Liver (tissue), 3 donors: Measurements from ENCODE around the gene MAPK8IP3.

Experiments
- ATF3 ChIP-seq: IDR thresholded peaks from 2 replicates; pipeline ENCODE4 v1.6.1; 2016; ENCODE audit warnings: antibody characterized with exemption
- GABPA ChIP-seq, 2 donors: IDR thresholded peaks in 1 of 2; conservative IDR thresholded peaks in 1 of 2; 2 replicates each; pipeline ENCODE4 v1.6.1; 2016; ENCODE audit warnings: antibody characterized with exemption in 2 of 2, mild to moderate bottlenecking in 1 of 2, moderate library complexity in 1 of 2
- JUND ChIP-seq, 2 donors: IDR thresholded peaks; 2 replicates each; pipeline ENCODE4 v1.6.1; 2016; ENCODE audit warnings: antibody characterized with exemption in 2 of 2
- RAD21 ChIP-seq, 2 donors: IDR thresholded peaks; 2 replicates each; pipeline ENCODE4 v1.6.1; 2016; ENCODE audit warnings: antibody characterized with exemption in 2 of 2, mild to moderate bottlenecking in 2 of 2
- SP1 ChIP-seq: IDR thresholded peaks from 2 replicates; pipeline ENCODE4 v1.6.1; 2018; ENCODE audit warnings: antibody characterized with exemption, mild to moderate bottlenecking
- YY1 ChIP-seq: IDR thresholded peaks from 2 replicates; pipeline ENCODE4 v1.6.1; 2016; ENCODE audit warnings: antibody characterized with exemption, mild to moderate bottlenecking
- TF ChIP-seq, protein P1 (sequence below): fragments of 150-350 bp; IDR thresholded peaks from 2 replicates; pipeline ENCODE4 v1.5.1; 2017; ENCODE audit warnings: improper control_type of control experiment, low read depth, low read length; ENCODE audit not compliant: missing input control
- TF ChIP-seq, protein P2 (sequence below): IDR thresholded peaks from 2 replicates; pipeline ENCODE4 v1.6.1; 2016; ENCODE audit warnings: antibody characterized with exemption
- TF ChIP-seq, protein P3 (sequence below): IDR thresholded peaks from 2 replicates; pipeline ENCODE4 v1.6.1; 2016; ENCODE audit warnings: antibody characterized with exemption
- TF ChIP-seq, protein P4 (sequence below): IDR thresholded peaks from 2 replicates; pipeline ENCODE4 v1.6.1; 2016; ENCODE audit warnings: antibody characterized with exemption, mild to moderate bottlenecking
- donor health status: healthy.
- donor health status: healthy.

- TF ChIP-seq, protein P1, sequence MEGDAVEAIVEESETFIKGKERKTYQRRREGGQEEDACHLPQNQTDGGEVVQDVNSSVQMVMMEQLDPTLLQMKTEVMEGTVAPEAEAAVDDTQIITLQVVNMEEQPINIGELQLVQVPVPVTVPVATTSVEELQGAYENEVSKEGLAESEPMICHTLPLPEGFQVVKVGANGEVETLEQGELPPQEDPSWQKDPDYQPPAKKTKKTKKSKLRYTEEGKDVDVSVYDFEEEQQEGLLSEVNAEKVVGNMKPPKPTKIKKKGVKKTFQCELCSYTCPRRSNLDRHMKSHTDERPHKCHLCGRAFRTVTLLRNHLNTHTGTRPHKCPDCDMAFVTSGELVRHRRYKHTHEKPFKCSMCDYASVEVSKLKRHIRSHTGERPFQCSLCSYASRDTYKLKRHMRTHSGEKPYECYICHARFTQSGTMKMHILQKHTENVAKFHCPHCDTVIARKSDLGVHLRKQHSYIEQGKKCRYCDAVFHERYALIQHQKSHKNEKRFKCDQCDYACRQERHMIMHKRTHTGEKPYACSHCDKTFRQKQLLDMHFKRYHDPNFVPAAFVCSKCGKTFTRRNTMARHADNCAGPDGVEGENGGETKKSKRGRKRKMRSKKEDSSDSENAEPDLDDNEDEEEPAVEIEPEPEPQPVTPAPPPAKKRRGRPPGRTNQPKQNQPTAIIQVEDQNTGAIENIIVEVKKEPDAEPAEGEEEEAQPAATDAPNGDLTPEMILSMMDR = no peak
- no peak for TF ChIP-seq ATF3
- TF ChIP-seq, protein P2, sequence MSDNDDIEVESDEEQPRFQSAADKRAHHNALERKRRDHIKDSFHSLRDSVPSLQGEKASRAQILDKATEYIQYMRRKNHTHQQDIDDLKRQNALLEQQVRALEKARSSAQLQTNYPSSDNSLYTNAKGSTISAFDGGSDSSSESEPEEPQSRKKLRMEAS = no peak
- no peak for TF ChIP-seq RAD21 (IDR thresholded peaks at IDR 0.05)
- no peak for TF ChIP-seq SP1
- TF ChIP-seq, protein P3, sequence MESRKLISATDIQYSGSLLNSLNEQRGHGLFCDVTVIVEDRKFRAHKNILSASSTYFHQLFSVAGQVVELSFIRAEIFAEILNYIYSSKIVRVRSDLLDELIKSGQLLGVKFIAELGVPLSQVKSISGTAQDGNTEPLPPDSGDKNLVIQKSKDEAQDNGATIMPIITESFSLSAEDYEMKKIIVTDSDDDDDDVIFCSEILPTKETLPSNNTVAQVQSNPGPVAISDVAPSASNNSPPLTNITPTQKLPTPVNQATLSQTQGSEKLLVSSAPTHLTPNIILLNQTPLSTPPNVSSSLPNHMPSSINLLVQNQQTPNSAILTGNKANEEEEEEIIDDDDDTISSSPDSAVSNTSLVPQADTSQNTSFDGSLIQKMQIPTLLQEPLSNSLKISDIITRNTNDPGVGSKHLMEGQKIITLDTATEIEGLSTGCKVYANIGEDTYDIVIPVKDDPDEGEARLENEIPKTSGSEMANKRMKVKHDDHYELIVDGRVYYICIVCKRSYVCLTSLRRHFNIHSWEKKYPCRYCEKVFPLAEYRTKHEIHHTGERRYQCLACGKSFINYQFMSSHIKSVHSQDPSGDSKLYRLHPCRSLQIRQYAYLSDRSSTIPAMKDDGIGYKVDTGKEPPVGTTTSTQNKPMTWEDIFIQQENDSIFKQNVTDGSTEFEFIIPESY = no peak
- no peak for TF ChIP-seq YY1
- TF ChIP-seq, protein P4, sequence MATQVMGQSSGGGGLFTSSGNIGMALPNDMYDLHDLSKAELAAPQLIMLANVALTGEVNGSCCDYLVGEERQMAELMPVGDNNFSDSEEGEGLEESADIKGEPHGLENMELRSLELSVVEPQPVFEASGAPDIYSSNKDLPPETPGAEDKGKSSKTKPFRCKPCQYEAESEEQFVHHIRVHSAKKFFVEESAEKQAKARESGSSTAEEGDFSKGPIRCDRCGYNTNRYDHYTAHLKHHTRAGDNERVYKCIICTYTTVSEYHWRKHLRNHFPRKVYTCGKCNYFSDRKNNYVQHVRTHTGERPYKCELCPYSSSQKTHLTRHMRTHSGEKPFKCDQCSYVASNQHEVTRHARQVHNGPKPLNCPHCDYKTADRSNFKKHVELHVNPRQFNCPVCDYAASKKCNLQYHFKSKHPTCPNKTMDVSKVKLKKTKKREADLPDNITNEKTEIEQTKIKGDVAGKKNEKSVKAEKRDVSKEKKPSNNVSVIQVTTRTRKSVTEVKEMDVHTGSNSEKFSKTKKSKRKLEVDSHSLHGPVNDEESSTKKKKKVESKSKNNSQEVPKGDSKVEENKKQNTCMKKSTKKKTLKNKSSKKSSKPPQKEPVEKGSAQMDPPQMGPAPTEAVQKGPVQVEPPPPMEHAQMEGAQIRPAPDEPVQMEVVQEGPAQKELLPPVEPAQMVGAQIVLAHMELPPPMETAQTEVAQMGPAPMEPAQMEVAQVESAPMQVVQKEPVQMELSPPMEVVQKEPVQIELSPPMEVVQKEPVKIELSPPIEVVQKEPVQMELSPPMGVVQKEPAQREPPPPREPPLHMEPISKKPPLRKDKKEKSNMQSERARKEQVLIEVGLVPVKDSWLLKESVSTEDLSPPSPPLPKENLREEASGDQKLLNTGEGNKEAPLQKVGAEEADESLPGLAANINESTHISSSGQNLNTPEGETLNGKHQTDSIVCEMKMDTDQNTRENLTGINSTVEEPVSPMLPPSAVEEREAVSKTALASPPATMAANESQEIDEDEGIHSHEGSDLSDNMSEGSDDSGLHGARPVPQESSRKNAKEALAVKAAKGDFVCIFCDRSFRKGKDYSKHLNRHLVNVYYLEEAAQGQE = no peak
- no peak for TF ChIP-seq JUND (IDR thresholded peaks at IDR 0.05)
- no peak for TF ChIP-seq GABPA (IDR thresholded peaks at IDR 0.05 in 1 of 2, conservative IDR thresholded peaks at IDR 0.05 in 1 of 2)
Observed at GRCh38 chr16:1743376-1744337, 37.7 kb downstream of the MAPK8IP3 start.
